Karpas-422 (cell line): ENCODE measurements around the gene KMT2D. TPM values are rescaled to one million over a fixed set of nuclear protein-coding genes. Genes with fewer than 3 reads are reported as not detected.
"Not testable (repeated sequence)": the region's sequence is repeated elsewhere in the genome, so short reads cannot be mapped to it uniquely, and the experiment has no call there.

Experiments used
- DNase-seq: peaks from one replicate; pipeline ENCODE4 v3.0.0-alpha.2; 2015
- H2AFZ ChIP-seq: fragments of 200-600 bp; sonication (generic); 2 replicates; pipeline ENCODE4 v1.6.1; 2014; ENCODE audit warnings: antibody characterized with exemption, low read length, mixed read lengths
- H3K27ac ChIP-seq: fragments of 200-600 bp; sonication (generic); 2 replicates; pipeline ENCODE4 v1.5.1; 2014; ENCODE audit warnings: mild to moderate bottlenecking, low read length, moderate library complexity
- H3K27me3 ChIP-seq: fragments of 200-600 bp; sonication (generic); 2 replicates; pipeline ENCODE4 v1.6.1; 2014; ENCODE audit warnings: low read length, mixed read lengths
- H3K36me3 ChIP-seq: fragments of 200-600 bp; sonication (generic); 2 replicates; pipeline ENCODE4 v1.6.1; 2014; ENCODE audit warnings: low read length, mixed read lengths; ENCODE audit not compliant: insufficient read depth
- H3K4me1 ChIP-seq: fragments of 200-600 bp; sonication (generic); 2 replicates; pipeline ENCODE4 v1.6.1; 2014; ENCODE audit warnings: mild to moderate bottlenecking, low read length, mixed read lengths
- H3K4me2 ChIP-seq: fragments of 200-600 bp; sonication (generic); 2 replicates; pipeline ENCODE4 v1.6.1; 2014; ENCODE audit warnings: low read length, low read depth, mild to moderate bottlenecking; ENCODE audit not compliant: poor library complexity, severe bottlenecking
- H3K4me3 ChIP-seq: fragments of 200-600 bp; sonication (generic); 2 replicates; pipeline ENCODE4 v1.5.1; 2014; ENCODE audit warnings: mild to moderate bottlenecking, antibody characterized with exemption, low read length, mixed read lengths
- H3K79me2 ChIP-seq: fragments of 200-600 bp; sonication (generic); 2 replicates; pipeline ENCODE4 v1.6.1; 2014; ENCODE audit warnings: mild to moderate bottlenecking, low read length, mixed read lengths
- H3K9ac ChIP-seq: fragments of 200-600 bp; sonication (generic); 2 replicates; pipeline ENCODE4 v1.6.0; 2014; ENCODE audit warnings: low read length
- H3K9me2 ChIP-seq: fragments of 200-600 bp; sonication (generic), shearing (Covaris generic); replicated peaks from 2 replicates; pipeline ENCODE4 v1.6.0; 2014; ENCODE audit warnings: mild to moderate bottlenecking, low read length, moderate library complexity; ENCODE audit not compliant: insufficient read depth
- H3K9me3 ChIP-seq: fragments of 300-700, 200-600 bp; sonication (generic); 2 replicates; pipeline ENCODE4 v1.6.1; 2014; ENCODE audit warnings: low read length, mixed read lengths
- H4K20me1 ChIP-seq: fragments of 200-600 bp; sonication (generic); 2 replicates; pipeline ENCODE4 v1.6.1; 2014; ENCODE audit warnings: mild to moderate bottlenecking, antibody characterized with exemption, low read length, low read depth; ENCODE audit not compliant: insufficient read depth
- total RNA-seq: library from RNA; depleted of rRNA; stranded (reverse); fragments of >200 nt; shearing (Covaris generic); gene quantifications from 2 replicates; pipeline ENCODE4 v1.2.3, GENCODE V29; 2014; ENCODE audit warnings: low replicate concordance

KMT2D gene
- total RNA-seq, 1 experiment from 2014 or later = 29.6 TPM

- no peaks in the 10 kb centered on the region for H4K20me1 ChIP-seq
- H3K79me2 ChIP-seq = peaks cover 7% of the 10 kb centered on the region; the same call in 1 of the 2 replicates
- no peak overlapping the region for H3K9ac ChIP-seq
- H3K4me3 ChIP-seq = no peak overlapping the region
- no peaks in the 10 kb centered on the region for H3K27me3 ChIP-seq
- DNase-seq = no peak
- H3K4me2 ChIP-seq = no peak overlapping the region
- H3K27ac ChIP-seq = no peak overlapping the region
- no peak overlapping the region for H2AFZ ChIP-seq
- H3K9me2 ChIP-seq = no peaks in the 10 kb centered on the region
- no peaks in the 10 kb centered on the region for H3K9me3 ChIP-seq
- H3K4me1 ChIP-seq = peaks cover 13% of the 10 kb centered on the region
- no peaks in the 10 kb centered on the region for H3K36me3 ChIP-seq
Measured at GRCh38 chr12:49070971-49071370, 10.4 kb upstream of the KMT2D start.

GRCh38 chr12:49069507-49070346, 9.1 kb upstream of the KMT2D start, which contains the start of gene RHEBL1:
Gene RHEBL1, minus strand, starts transcription at chr12:49069979. Its CDS starts 194 bp downstream, at chr12:49069785.
- Histone ChIP-seq H3K9ac (peak within 1 kb of the TSS; percentile 83), H3K4me1 (peaks cover 15% of the 10 kb centered on the region), H3K9me3 (no peaks in the 10 kb centered on the region), H3K4me3 (peak within 1 kb of the TSS; percentile 94), H3K4me2 (peak within 1 kb of the TSS; percentile 95), H3K27ac (peak within 1 kb of the TSS; percentile 46), H3K79me2 (peaks cover 7% of the 10 kb centered on the region; the same call in 1 of the 2 replicates), H3K9me2 (no peaks in the 10 kb centered on the region), H3K27me3 (no peaks in the 10 kb centered on the region), H3K36me3 (no peaks in the 10 kb centered on the region), H2AFZ (peak within 1 kb of the TSS; percentile 99), H4K20me1 (no peaks in the 10 kb centered on the region)
- DNase-seq = peak; percentile 99

- Histone ChIP-seq H3K9ac (peak overlapping the region; percentile 83), H3K9me2 (no peaks in the 10 kb centered on the region), H3K4me1 (peaks cover 23% of the 10 kb centered on the region), H2AFZ (peak overlapping the region; percentile 99), H3K79me2 (peaks cover 7% of the 10 kb centered on the region; the same call in 1 of the 2 replicates), H3K4me3 (peak overlapping the region; percentile 94), H3K9me3 (no peaks in the 10 kb centered on the region), H3K27ac (peak overlapping the region; percentile 31), H3K4me2 (peak overlapping the region; percentile 95), H4K20me1 (no peaks in the 10 kb centered on the region), H3K27me3 (no peaks in the 10 kb centered on the region), H3K36me3 (no peaks in the 10 kb centered on the region)
- no peak for DNase-seq
Measured at GRCh38 chr12:49068879-49069506, 8.4 kb upstream of the KMT2D start.

GRCh38 chr12:49066120-49066519, 5.5 kb upstream of the KMT2D start:
- Histone ChIP-seq H3K9me3 (no peaks in the 10 kb centered on the region), H3K27me3 (no peaks in the 10 kb centered on the region), H4K20me1 (no peaks in the 10 kb centered on the region), H3K4me3 (no peak overlapping the region), H3K79me2 (peaks cover 16% of the 10 kb centered on the region), H3K4me1 (peaks cover 44% of the 10 kb centered on the region), H3K9me2 (no peaks in the 10 kb centered on the region), H3K27ac (no peak overlapping the region), H2AFZ (no peak overlapping the region), H3K4me2 (no peak overlapping the region), H3K36me3 (no peaks in the 10 kb centered on the region), H3K9ac (no peak overlapping the region)
- no peak for DNase-seq

GRCh38 chr12:49064767-49065152, 4.2 kb upstream of the KMT2D start:
- Histone ChIP-seq H3K4me1 (peaks cover 39% of the 10 kb centered on the region), H4K20me1 (no peaks in the 10 kb centered on the region), H3K9me2 (no peaks in the 10 kb centered on the region), H3K9me3 (no peaks in the 10 kb centered on the region), H3K4me2 (no peak overlapping the region), H3K27ac (no peak overlapping the region), H3K27me3 (no peaks in the 10 kb centered on the region), H2AFZ (no peak overlapping the region), H3K9ac (no peak overlapping the region), H3K4me3 (no peak overlapping the region), H3K79me2 (peaks cover 26% of the 10 kb centered on the region), H3K36me3 (no peaks in the 10 kb centered on the region)
- DNase-seq = no peak

GRCh38 chr12:49061916-49062315, 1.3 kb upstream of the KMT2D start:
- Histone ChIP-seq H3K4me2 (peak overlapping the region; percentile 95), H3K79me2 (peaks cover 47% of the 10 kb centered on the region), H4K20me1 (peaks cover 26% of the 10 kb centered on the region), H3K9ac (peak overlapping the region; percentile 96), H3K4me1 (peaks cover 50% of the 10 kb centered on the region), H3K4me3 (peak overlapping the region; percentile 95)
- not testable (repeated sequence) for H3K27ac ChIP-seq, DNase-seq, H3K9me2 ChIP-seq, H3K27me3 ChIP-seq, H3K9me3 ChIP-seq, H3K36me3 ChIP-seq, H2AFZ ChIP-seq

GRCh38 chr12:49061157-49061650, 610 bp upstream of the KMT2D start:
- Histone ChIP-seq H3K4me1 (peaks cover 57% of the 10 kb centered on the region), H3K36me3 (no peaks in the 10 kb centered on the region), H3K9me3 (no peaks in the 10 kb centered on the region), H2AFZ (peak overlapping the region; percentile 51), H3K4me3 (peak overlapping the region; percentile 95), H3K27me3 (no peaks in the 10 kb centered on the region), H4K20me1 (peaks cover 34% of the 10 kb centered on the region), H3K9me2 (no peaks in the 10 kb centered on the region), H3K27ac (peak overlapping the region; percentile 84), H3K4me2 (peak overlapping the region; percentile 95), H3K9ac (peak overlapping the region; percentile 96), H3K79me2 (peaks cover 54% of the 10 kb centered on the region)
- DNase-seq = no peak
